Activated CD4-positive, alpha-beta T cell treated with anti-CD3 and anti-CD28 coated beads, Interleukin-2, amount 10 ng/mL, durations not matched to agents 7 days and 5 days (primary cell): ENCODE measurements around the gene DSTN. TPM values are rescaled to one million over a fixed set of nuclear protein-coding genes. Genes with fewer than 3 reads are reported as not detected.

ENCODE experiments used
- CTCF ChIA-PET: fragments of 350-600 bp; sonication (Branson Sonifier 250); formaldehyde crosslinking; loops from one replicate; lab custom pipeline; 2021; ENCODE audit warnings: antibody characterized with exemption; lab: Charles Lee
- POLR2A ChIA-PET: fragments of 350-600 bp; sonication (Branson Sonifier 250); formaldehyde crosslinking; loops from one replicate; lab custom pipeline; 2021; ENCODE audit warnings: antibody characterized with exemption; lab: Charles Lee
- DNase-seq: peaks from one replicate; pipeline ENCODE4 v3.0.0-alpha.2; 2020
- H3K27ac Mint-ChIP-seq: one replicate; pipeline ENCODE4 v1.8.0; 2021; ENCODE audit warnings: mild to moderate bottlenecking, moderate library complexity, mixed read lengths
- H3K27me3 Mint-ChIP-seq: one replicate; pipeline ENCODE4 v1.8.0; 2021; ENCODE audit warnings: mixed read lengths
- H3K36me3 Mint-ChIP-seq: one replicate; pipeline ENCODE4 v1.8.0; 2021; ENCODE audit warnings: low read depth, mixed read lengths
- H3K4me1 Mint-ChIP-seq: one replicate; pipeline ENCODE4 v1.8.0; 2021; ENCODE audit warnings: mixed read lengths
- H3K4me3 Mint-ChIP-seq: one replicate; pipeline ENCODE4 v1.8.0; 2021; ENCODE audit warnings: mild to moderate bottlenecking, moderate library complexity, mixed read lengths
- H3K9me3 Mint-ChIP-seq: one replicate; pipeline ENCODE4 v1.8.0; 2021; ENCODE audit warnings: mixed read lengths
- total RNA-seq, 2 experiments: library from RNA; stranded (reverse); gene quantifications; one replicate each; pipeline ENCODE4 v1.2.3, GENCODE V29; 2021

The DSTN gene
- total RNA-seq, 2 experiments from 2014 or later = 77.4 to 83.3 TPM

DNA sequence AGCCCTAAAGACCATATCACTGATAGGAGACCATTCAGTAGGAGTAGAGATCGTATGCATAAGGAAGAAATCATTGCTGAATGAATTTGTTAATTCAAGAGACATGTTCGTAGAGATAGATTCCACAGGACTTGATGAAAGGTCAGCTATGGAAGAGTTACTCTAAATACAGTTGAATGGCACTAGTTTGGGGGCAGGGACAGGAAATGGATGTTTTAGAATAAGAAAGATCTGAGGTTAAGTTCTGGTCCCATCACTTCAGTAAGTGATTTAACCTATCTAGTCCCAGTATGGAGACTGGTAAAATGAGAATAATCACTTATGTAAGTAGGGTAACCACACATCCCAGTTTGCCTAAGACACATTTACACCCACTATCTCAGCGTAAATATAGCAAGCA, 35.8 kb upstream of the DSTN start:
- no peak for DNase-seq
- Mint-ChIP-seq H3K4me3 (no peak overlapping the region), H3K9me3 (no peaks in the 10 kb centered on the region), H3K27ac (peak overlapping the region; percentile 43), H3K36me3 (no peaks in the 10 kb centered on the region), H3K4me1 (peaks cover 44% of the 10 kb centered on the region), H3K27me3 (peaks cover 17% of the 10 kb centered on the region)
- POLR2A ChIA-PET = no interaction called here
- CTCF ChIA-PET = no interaction called here

GRCh38 chr20:17536944-17537444, 32.9 kb upstream of the DSTN start:
- CTCF ChIA-PET = interaction anchor here (0.9 to 1.6 kb wide), 6 partner anchors 26 to 145 kb away, joined by 3 to 9 read pairs (median 3); partner anchors contain the start of genes DSTN and RRBP1

DNA sequence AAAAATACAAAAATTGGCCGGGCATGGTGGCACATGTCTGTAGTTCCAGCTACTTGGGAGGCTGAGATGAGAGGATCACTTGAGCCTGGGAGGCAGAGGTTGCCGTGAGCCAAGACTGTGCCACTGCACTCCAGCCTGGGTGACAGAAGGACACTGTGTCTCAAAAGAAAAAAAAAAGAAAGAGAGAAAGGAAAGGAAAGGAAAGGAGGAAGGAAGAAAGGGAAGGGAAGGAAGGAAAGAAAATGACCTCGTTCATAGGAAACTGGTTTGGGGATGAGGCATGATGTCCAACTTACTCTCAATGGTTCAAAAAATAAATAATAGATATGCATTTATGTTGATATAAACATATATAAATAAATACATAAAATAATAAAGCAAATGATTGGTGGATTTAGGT, 31.9 kb upstream of the DSTN start:
- Mint-ChIP-seq H3K4me3 (no peak overlapping the region), H3K9me3 (no peaks in the 10 kb centered on the region), H3K27ac (no peak overlapping the region), H3K36me3 (no peaks in the 10 kb centered on the region), H3K27me3 (peaks cover 24% of the 10 kb centered on the region), H3K4me1 (peaks cover 29% of the 10 kb centered on the region)
- ChIA-PET POLR2A (no interaction called here), CTCF (no interaction called here)
- DNase-seq = no peak

More at GRCh38 chr20:17536944-17537444, 32.9 kb upstream of the DSTN start:
- DNase-seq = peak; percentile 79
- Mint-ChIP-seq H3K4me3 (no peak overlapping the region), H3K9me3 (no peaks in the 10 kb centered on the region), H3K4me1 (peaks cover 30% of the 10 kb centered on the region), H3K27ac (no peak overlapping the region), H3K27me3 (peaks cover 21% of the 10 kb centered on the region), H3K36me3 (no peaks in the 10 kb centered on the region)
- POLR2A ChIA-PET = no interaction called here

- Mint-ChIP-seq H3K9me3 (no peaks in the 10 kb centered on the region), H3K4me1 (peaks cover 23% of the 10 kb centered on the region), H3K36me3 (no peaks in the 10 kb centered on the region), H3K27me3 (peaks cover 31% of the 10 kb centered on the region), H3K27ac (no peak overlapping the region), H3K4me3 (no peak overlapping the region)
- POLR2A ChIA-PET = no interaction called here
- DNase-seq = no peak
- CTCF ChIA-PET = interaction anchor here (0.7 kb wide), 1 partner anchor 457 kb away, joined by 3 read pairs; no protein-coding TSS in a partner anchor
Measured at GRCh38 chr20:17538517-17539170, 31.2 kb upstream of the DSTN start.

- Mint-ChIP-seq H3K9me3 (no peaks in the 10 kb centered on the region), H3K4me3 (no peak overlapping the region), H3K36me3 (no peaks in the 10 kb centered on the region), H3K27me3 (peaks cover 51% of the 10 kb centered on the region), H3K27ac (no peak overlapping the region), H3K4me1 (peaks cover 14% of the 10 kb centered on the region)
- POLR2A ChIA-PET = no interaction called here
- no peak for DNase-seq
- CTCF ChIA-PET = no interaction called here
Measured at GRCh38 chr20:17541596-17541995, 28.3 kb upstream of the DSTN start.

DNA sequence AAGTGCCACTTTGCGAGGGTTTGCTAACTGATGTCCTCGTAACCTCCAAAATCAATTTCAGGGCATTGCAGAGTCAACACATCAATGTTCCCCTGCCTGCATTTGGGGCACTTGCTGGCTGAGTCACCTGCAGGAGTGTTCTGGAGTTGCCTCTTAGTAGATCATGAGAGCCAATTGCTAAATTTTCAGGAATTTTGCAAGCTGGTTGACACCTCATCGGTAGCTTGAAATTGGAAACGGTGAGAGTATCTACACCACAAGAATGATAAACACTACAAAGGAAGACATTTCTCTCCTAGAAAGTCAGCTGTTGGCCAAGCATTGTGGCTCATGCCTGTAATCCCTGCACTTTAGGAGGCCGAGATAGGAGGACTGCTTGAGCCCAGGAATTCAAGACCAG, 27.9 kb upstream of the DSTN start:
- no peak for DNase-seq
- POLR2A ChIA-PET = no interaction called here
- peaks cover 51% of the 10 kb centered on the region for H3K27me3 Mint-ChIP-seq
- H3K27ac Mint-ChIP-seq = no peak overlapping the region
- H3K36me3 Mint-ChIP-seq = no peaks in the 10 kb centered on the region
- H3K9me3 Mint-ChIP-seq = no peaks in the 10 kb centered on the region
- H3K4me3 Mint-ChIP-seq = no peak overlapping the region
- CTCF ChIA-PET = interaction anchor here (1.0 kb wide), 1 partner anchor 20 kb away, joined by 3 read pairs; no protein-coding TSS in a partner anchor
- H3K4me1 Mint-ChIP-seq = peaks cover 10% of the 10 kb centered on the region

GRCh38 chr20:17542481-17542880, 27.4 kb upstream of the DSTN start:
- H3K4me1 Mint-ChIP-seq = peaks cover 6% of the 10 kb centered on the region
- H3K4me3 Mint-ChIP-seq = no peak overlapping the region
- ChIA-PET POLR2A (interaction anchor here (0.7 kb wide), 1 partner anchor 29 kb away, joined by 7 read pairs; no protein-coding TSS in a partner anchor), CTCF (interaction anchor here (0.6 to 1.0 kb wide), 2 partner anchors 21 to 416 kb away, joined by 3 read pairs; no protein-coding TSS in a partner anchor)
- DNase-seq = no peak
- H3K27ac Mint-ChIP-seq = no peak overlapping the region
- H3K9me3 Mint-ChIP-seq = no peaks in the 10 kb centered on the region
- H3K27me3 Mint-ChIP-seq = peaks cover 53% of the 10 kb centered on the region
- no peaks in the 10 kb centered on the region for H3K36me3 Mint-ChIP-seq

DNA sequence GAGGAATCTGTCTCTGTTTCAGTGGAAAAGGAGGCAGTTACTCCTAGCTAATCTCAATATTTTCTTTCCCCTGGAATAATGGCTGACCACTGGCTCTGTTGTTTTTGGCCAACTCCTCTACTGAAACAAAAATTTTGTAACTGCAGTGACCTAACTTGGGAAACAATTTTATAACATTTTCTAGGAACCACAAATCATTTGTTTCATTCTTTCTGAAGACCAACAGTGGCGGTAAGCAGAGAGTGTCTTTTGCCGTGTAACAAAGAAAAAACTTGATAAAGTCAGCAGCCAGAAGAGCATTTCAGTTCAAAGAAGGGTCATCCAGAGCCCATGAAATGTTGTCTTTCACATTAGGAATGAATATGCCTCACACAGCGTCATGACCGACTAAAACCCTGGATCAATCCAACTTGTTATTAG, 26.9 kb upstream of the DSTN start:
- H3K36me3 Mint-ChIP-seq = no peaks in the 10 kb centered on the region
- H3K27me3 Mint-ChIP-seq = peaks cover 51% of the 10 kb centered on the region
- no peaks in the 10 kb centered on the region for H3K9me3 Mint-ChIP-seq
- no peak overlapping the region for H3K4me3 Mint-ChIP-seq
- ChIA-PET POLR2A (interaction anchor here (0.6 to 0.7 kb wide), 2 partner anchors 28 to 683 kb away, joined by 3 to 7 read pairs; no protein-coding TSS in a partner anchor), CTCF (interaction anchor here (0.6 to 1.3 kb wide), 4 partner anchors 10 to 415 kb away, joined by 3 to 4 read pairs (median 4); no protein-coding TSS in a partner anchor)
- peaks cover 6% of the 10 kb centered on the region for H3K4me1 Mint-ChIP-seq
- H3K27ac Mint-ChIP-seq = no peak overlapping the region
- DNase-seq = no peak

GRCh38 chr20:17543531-17544131, 26.2 kb upstream of the DSTN start:
- Mint-ChIP-seq H3K27me3 (peaks cover 53% of the 10 kb centered on the region), H3K36me3 (no peaks in the 10 kb centered on the region), H3K9me3 (no peaks in the 10 kb centered on the region), H3K4me3 (no peak overlapping the region), H3K27ac (no peak overlapping the region), H3K4me1 (peaks cover 2% of the 10 kb centered on the region)
- ChIA-PET CTCF (interaction anchor here (0.6 to 1.3 kb wide), 3 partner anchors 11 to 1211 kb away, joined by 4 read pairs; no protein-coding TSS in a partner anchor), POLR2A (interaction anchor here (0.6 kb wide), 2 partner anchors 682 to 799 kb away, joined by 3 to 5 read pairs; no protein-coding TSS in a partner anchor)
- no peak for DNase-seq

GRCh38 chr20:17545127-17545526, 24.7 kb upstream of the DSTN start:
- no peak overlapping the region for H3K27ac Mint-ChIP-seq
- CTCF ChIA-PET = no interaction called here
- POLR2A ChIA-PET = no interaction called here
- peaks cover 59% of the 10 kb centered on the region for H3K27me3 Mint-ChIP-seq
- H3K36me3 Mint-ChIP-seq = no peaks in the 10 kb centered on the region
- no peak overlapping the region for H3K4me3 Mint-ChIP-seq
- no peak for DNase-seq
- H3K9me3 Mint-ChIP-seq = no peaks in the 10 kb centered on the region
- H3K4me1 Mint-ChIP-seq = no peaks in the 10 kb centered on the region

DNA sequence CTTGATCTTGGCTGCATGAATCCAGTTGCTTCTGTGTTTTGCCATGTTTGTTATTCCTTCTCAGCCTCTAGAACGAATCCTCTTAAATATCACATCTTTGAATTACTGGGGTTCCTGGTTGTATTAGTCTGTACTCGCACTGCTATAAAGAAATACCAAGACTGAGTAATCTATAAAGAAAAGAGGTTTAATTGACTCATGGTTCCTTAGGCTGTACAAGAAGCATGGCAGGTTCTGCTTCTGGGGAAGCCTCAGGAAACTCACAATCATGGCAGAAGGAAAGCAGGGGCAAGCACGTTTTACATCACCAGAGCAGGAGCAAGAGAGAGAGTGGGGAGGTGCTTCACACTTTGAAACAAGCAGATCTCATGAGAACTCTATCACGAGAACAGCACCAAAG, 20.7 kb upstream of the DSTN start:
- no peak overlapping the region for H3K4me3 Mint-ChIP-seq
- H3K27ac Mint-ChIP-seq = no peak overlapping the region
- ChIA-PET CTCF (no interaction called here), POLR2A (no interaction called here)
- H3K9me3 Mint-ChIP-seq = no peaks in the 10 kb centered on the region
- H3K27me3 Mint-ChIP-seq = peaks cover 33% of the 10 kb centered on the region
- no peaks in the 10 kb centered on the region for H3K4me1 Mint-ChIP-seq
- DNase-seq = no peak
- H3K36me3 Mint-ChIP-seq = no peaks in the 10 kb centered on the region

DNA sequence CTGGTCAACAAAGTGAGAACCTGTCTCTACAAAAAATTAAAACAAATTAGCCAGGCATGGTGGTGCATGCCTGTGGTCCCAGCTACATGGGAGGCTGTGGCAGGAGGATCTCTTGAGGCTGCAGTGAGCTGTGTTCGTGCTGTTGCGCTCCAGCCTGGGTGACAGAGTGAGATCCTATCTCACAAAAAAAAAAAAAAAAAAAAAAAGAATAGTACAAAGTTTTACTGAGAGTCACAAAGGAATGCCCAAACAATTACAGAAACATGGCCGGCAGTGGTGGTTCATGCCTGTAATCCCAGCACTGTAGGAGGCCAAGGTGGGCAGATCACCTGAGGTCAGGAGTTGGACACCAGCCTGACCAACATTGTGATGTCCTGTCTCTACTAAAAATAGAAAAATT, 14.8 kb upstream of the DSTN start:
- no peaks in the 10 kb centered on the region for H3K36me3 Mint-ChIP-seq
- CTCF ChIA-PET = no interaction called here
- POLR2A ChIA-PET = no interaction called here
- DNase-seq = no peak
- H3K27me3 Mint-ChIP-seq = no peaks in the 10 kb centered on the region
- H3K4me3 Mint-ChIP-seq = no peak overlapping the region
- no peak overlapping the region for H3K27ac Mint-ChIP-seq
- no peaks in the 10 kb centered on the region for H3K9me3 Mint-ChIP-seq
- peaks cover 12% of the 10 kb centered on the region for H3K4me1 Mint-ChIP-seq
